GM19463 (cell line): ENCODE results near the gene FIGNL1.
"Not testable (repeated sequence)": the region's sequence is repeated elsewhere in the genome, so short reads cannot be mapped to it uniquely, and the experiment has no call there.

ENCODE experiments used
- ATAC-seq: cut with Tn5 transposase; IDR thresholded peaks from one replicate; pipeline ENCODE4 v1.9.1; 2021; ENCODE audit warnings: mild to moderate bottlenecking, moderate library complexity; ENCODE audit not compliant: unreplicated experiment

FIGNL1 gene

GRCh38 chr7:50471970-50472369, 21.8 kb upstream of the FIGNL1 start:
- ATAC-seq: no peak

GRCh38 chr7:50470250-50471163, 20.4 kb upstream of the FIGNL1 start:
- ATAC-seq: no peak

GRCh38 chr7:50469181-50469580, 19.0 kb upstream of the FIGNL1 start:
- no peak for ATAC-seq

- ATAC-seq: peak; percentile 91
Measured at GRCh38 chr7:50467817-50468610, 17.9 kb upstream of the FIGNL1 start.

GRCh38 chr7:50466815-50467585, 16.9 kb upstream of the FIGNL1 start:
- no peak for ATAC-seq

- ATAC-seq: no peak
Measured at GRCh38 chr7:50463035-50463434, 12.9 kb upstream of the FIGNL1 start.

- ATAC-seq: no peak
Measured at GRCh38 chr7:50462361-50462760, 12.2 kb upstream of the FIGNL1 start.

GRCh38 chr7:50461695-50462094, 11.5 kb upstream of the FIGNL1 start:
- no peak for ATAC-seq

- not testable (repeated sequence) for ATAC-seq
Measured at GRCh38 chr7:50459183-50459582, 9.0 kb upstream of the FIGNL1 start.

GRCh38 chr7:50458651-50459050, 8.5 kb upstream of the FIGNL1 start:
- ATAC-seq: not testable (repeated sequence)

GRCh38 chr7:50456371-50457123, 6.4 kb upstream of the FIGNL1 start:
- no peak for ATAC-seq

- ATAC-seq: no peak
Measured at GRCh38 chr7:50455658-50456057, 5.5 kb upstream of the FIGNL1 start.

- ATAC-seq: no peak
Measured at GRCh38 chr7:50454968-50455367, 4.8 kb upstream of the FIGNL1 start.

- peak; percentile 8 for ATAC-seq
Measured at GRCh38 chr7:50450590-50451032, 461 bp upstream of the FIGNL1 start.

- ATAC-seq: no peak
Measured at GRCh38 chr7:50449501-50449880, 659 bp downstream of the FIGNL1 start.

- ATAC-seq: peak; percentile 24
Measured at GRCh38 chr7:50448823-50449222, 1.3 kb downstream of the FIGNL1 start.

GRCh38 chr7:50446542-50446960, 3.6 kb downstream of the FIGNL1 start:
- peak; percentile 42 for ATAC-seq

- no peak for ATAC-seq
Measured at GRCh38 chr7:50436133-50436806, 13.9 kb downstream of the FIGNL1 start.

GRCh38 chr7:50431722-50432305, 18.3 kb downstream of the FIGNL1 start:
- ATAC-seq: no peak
